Spleen (tissue), 11 donors: ENCODE measurements around the gene FADS2. TPM values are rescaled to one million over a fixed set of nuclear protein-coding genes. Genes with fewer than 3 reads are reported as not detected.

Experiments used
- DNase-seq: peaks from one replicate; pipeline ENCODE4 v3.0.0-alpha.2; 2020
- H3K27ac ChIP-seq, 8 donors: fragments of 200-600 bp; sonication (generic) in 7 of 8; 1 replicate in 4 of 8; 2 replicates in 4 of 8; pipeline versions ENCODE4 v1.5.0 to v1.8.0; 2016 to 2021; ENCODE audit warnings: inconsistent platforms in 4 of 8, mild to moderate bottlenecking in 4 of 8, moderate library complexity in 1 of 8
- H3K27me3 ChIP-seq, 7 donors: fragments of 200-600 bp; sonication (generic) in 6 of 7; replicated peaks in 1 of 7; 1 replicate in 4 of 7; 2 replicates in 3 of 7; pipeline versions ENCODE4 v1.5.0 to v1.8.0; 2016 to 2021; ENCODE audit warnings: inconsistent platforms in 3 of 7, mild to moderate bottlenecking in 1 of 7
- H3K36me3 ChIP-seq, 6 donors: fragments of 200-600 bp; sonication (generic) in 5 of 6; 1 replicate in 4 of 6; 2 replicates in 2 of 6; pipeline versions ENCODE4 v1.5.0 to v1.8.0; 2016 to 2021; ENCODE audit warnings: inconsistent platforms in 2 of 6
- H3K4me1 ChIP-seq, 6 donors: fragments of 200-600 bp; sonication (generic) in 5 of 6; 1 replicate in 3 of 6; 2 replicates in 3 of 6; pipeline versions ENCODE4 v1.5.0 to v1.8.0; 2016 to 2021; ENCODE audit warnings: inconsistent platforms in 3 of 6
- H3K4me3 ChIP-seq, 8 donors: fragments of 200-600 bp; sonication (generic) in 7 of 8; 1 replicate in 4 of 8; 2 replicates in 4 of 8; pipeline versions ENCODE4 v1.5.0 to v1.8.0; 2016 to 2021; ENCODE audit warnings: inconsistent platforms in 4 of 8, mild to moderate bottlenecking in 4 of 8, moderate library complexity in 2 of 8
- H3K9me3 ChIP-seq, 8 donors: fragments of 200-600 bp; sonication (generic) in 7 of 8; 1 replicate in 4 of 8; 2 replicates in 4 of 8; pipeline versions ENCODE4 v1.5.0 to v1.8.0; 2016 to 2021; ENCODE audit warnings: inconsistent platforms in 4 of 8
- CTCF ChIP-seq, 11 experiments: fragments of 200-600 bp in 7 of 11; fragments of 450-650 bp in 4 of 11; sonication (generic) in 4 of 11; IDR thresholded peaks in 8 of 11; conservative IDR thresholded peaks in 3 of 11; 1 replicate in 7 of 11; 2 replicates in 4 of 11; pipeline versions ENCODE4 v1.4.0 to v1.8.0; 2016 to 2021; ENCODE audit warnings: antibody characterized with exemption in 11 of 11, inconsistent platforms in 4 of 11, mild to moderate bottlenecking in 1 of 11
- POLR2A ChIP-seq, 3 donors: fragments of 450-650 bp; IDR thresholded peaks; one replicate each; pipeline ENCODE4 v1.5.1; 2017; ENCODE audit warnings: antibody characterized with exemption in 3 of 3, mild to moderate bottlenecking in 1 of 3
- POLR2AphosphoS5 ChIP-seq, 3 donors: sonication (generic); formaldehyde crosslinking; IDR thresholded peaks; one replicate each; pipeline ENCODE4 v1.5.1; 2017; ENCODE audit warnings: antibody characterized with exemption in 3 of 3
- WGBS, 5 donors: extraction: QIAGEN DNeasy Blood & Tissue Kit in 3 of 5; methylation state at CpG; one replicate each; pipeline versions ENCODE4 v1.1.5 to v1.1.7; 2013 to 2018; 5-methylcytosine and 5-hydroxymethylcytosine counted together
- intact Hi-C: fragments of 100-400 bp; cut with DNase I; formaldehyde crosslinking; loops from one replicate; pipeline ENCODE4 v1.15.0; 2023; ENCODE audit warnings: low total_unique reads
- polyA plus RNA-seq, 3 donors: library from polyadenylated mRNA; stranded (reverse); fragments of 200-250 nt; gene quantifications; one replicate each; pipeline ENCODE4 v1.2.1, GENCODE V29; 2013
- total RNA-seq, 7 donors: library from RNA; depleted of rRNA in 3 of 7; stranded (reverse); fragments of >200 nt in 3 of 7; fragmentation: NEBNext Ultra II Directional in 4 of 7; extraction: Animal tissue kit (Norgen Biotek cat#: 25700) in 4 of 7; gene quantifications; one replicate each; pipeline versions ENCODE4 v1.1.0 to v1.2.1, GENCODE V29; 2016 to 2021
- donor health status: healthy with polysubstance abuse.
- donor health status: DM: no; HTN: no; CAD: no; lungs with moderate emphysema.
- donor health status: DM: no; HTN: no; CAD: no.
- donor health status: Bipolar disorder and iron deficiency.
- donor health status: healthy.
- donor health status: DM: no; HTN: no; CAD: no.
- donor health status: DM: yes; HTN: yes; CAD: no.

The FADS2 gene
- total and polyA plus RNA-seq, 10 donors, result 2.8 to 20.6 (median 12.9) TPM

GRCh38 chr11:61806785-61807184, 21.3 kb upstream of the FADS2 start:
- peak; percentile 30 for DNase-seq
- Histone ChIP-seq H3K4me3 (no peak overlapping the region), H3K36me3 (peaks cover 0 to 96% (median 15%) of the 10 kb centered on the region in 6 donors), H3K27ac (no peak overlapping the region), H3K4me1 (no peaks in the 10 kb centered on the region), H3K9me3 (no peaks in the 10 kb centered on the region), H3K27me3 (no peaks in the 10 kb centered on the region)
- WGBS, 5 donors, result 89 to 98% (median 95%) methylated on average over 5 of the region's 5 CpGs
- intact Hi-C loops, result no loop called here
- no peak for TF ChIP-seq POLR2A (IDR thresholded peaks at IDR 0.05)
- no peak for TF ChIP-seq POLR2AphosphoS5 (IDR thresholded peaks at IDR 0.05)
- no peak for TF ChIP-seq CTCF (IDR thresholded peaks at IDR 0.05 in 8 of 11, conservative IDR thresholded peaks at IDR 0.05 in 3 of 11)

- DNase-seq, result peak; percentile 43
- H3K9me3 ChIP-seq, result no peaks in the 10 kb centered on the region
- WGBS, 5 donors, result 93 to 99% (median 96%) methylated on average over 8 of the region's 8 CpGs
- no peak overlapping the region for H3K27ac ChIP-seq
- intact Hi-C loops, result no loop called here
- peaks cover 0 to 17% (median 0%) of the 10 kb centered on the region in 7 donors for H3K27me3 ChIP-seq
- no peak overlapping the region for H3K4me3 ChIP-seq
- TF ChIP-seq POLR2A (IDR thresholded peaks at IDR 0.05) (no peak), POLR2AphosphoS5 (IDR thresholded peaks at IDR 0.05) (no peak), CTCF (IDR thresholded peaks at IDR 0.05 in 8 of 11, conservative IDR thresholded peaks at IDR 0.05 in 3 of 11) (no peak)
- H3K36me3 ChIP-seq, result peaks cover 0 to 65% (median 8%) of the 10 kb centered on the region in 6 donors
- H3K4me1 ChIP-seq, result peaks cover 0 to 15% (median 9%) of the 10 kb centered on the region in 6 donors
Observed at GRCh38 chr11:61810671-61811175, 17.4 kb upstream of the FADS2 start.

- Histone ChIP-seq H3K4me1 (peaks cover 0 to 26% (median 19%) of the 10 kb centered on the region in 6 donors), H3K9me3 (no peaks in the 10 kb centered on the region), H3K27ac (no peak overlapping the region), H3K4me3 (no peak overlapping the region), H3K36me3 (peaks cover 0 to 56% (median 8%) of the 10 kb centered on the region in 6 donors), H3K27me3 (peaks cover 0 to 28% (median 5%) of the 10 kb centered on the region in 7 donors)
- no peak for TF ChIP-seq POLR2A (IDR thresholded peaks at IDR 0.05)
- no peak for TF ChIP-seq CTCF (IDR thresholded peaks at IDR 0.05 in 8 of 11, conservative IDR thresholded peaks at IDR 0.05 in 3 of 11)
- no peak for TF ChIP-seq POLR2AphosphoS5 (IDR thresholded peaks at IDR 0.05)
- intact Hi-C loops, result no loop called here
- DNase-seq, result peak; percentile 22
- WGBS, 5 donors, result 91 to 98% (median 92%) methylated on average over 5 of the region's 5 CpGs
Observed at GRCh38 chr11:61811831-61812230, 16.3 kb upstream of the FADS2 start.

- H3K27me3 ChIP-seq, result peaks cover 0 to 34% (median 8%) of the 10 kb centered on the region in 7 donors
- H3K27ac ChIP-seq, result no peak overlapping the region
- H3K4me1 ChIP-seq, result peaks cover 3 to 37% (median 26%) of the 10 kb centered on the region in 6 donors
- no peak overlapping the region for H3K4me3 ChIP-seq
- intact Hi-C loops, result no loop called here
- peak; percentile 41 for DNase-seq
- WGBS, 5 donors, result 89 to 98% (median 94%) methylated on average over 4 of the region's 4 CpGs
- no peaks in the 10 kb centered on the region for H3K9me3 ChIP-seq
- H3K36me3 ChIP-seq, result peaks cover 0 to 47% (median 8%) of the 10 kb centered on the region in 6 donors
- TF ChIP-seq POLR2A (IDR thresholded peaks at IDR 0.05), result no peak
- TF ChIP-seq CTCF (IDR thresholded peaks at IDR 0.05 in 8 of 11, conservative IDR thresholded peaks at IDR 0.05 in 3 of 11), result no peak
- TF ChIP-seq POLR2AphosphoS5 (IDR thresholded peaks at IDR 0.05), result no peak
Observed at GRCh38 chr11:61812736-61813411, 15.2 kb upstream of the FADS2 start.
